Measurements from ENCODE around the gene RPN2.

DNA sequence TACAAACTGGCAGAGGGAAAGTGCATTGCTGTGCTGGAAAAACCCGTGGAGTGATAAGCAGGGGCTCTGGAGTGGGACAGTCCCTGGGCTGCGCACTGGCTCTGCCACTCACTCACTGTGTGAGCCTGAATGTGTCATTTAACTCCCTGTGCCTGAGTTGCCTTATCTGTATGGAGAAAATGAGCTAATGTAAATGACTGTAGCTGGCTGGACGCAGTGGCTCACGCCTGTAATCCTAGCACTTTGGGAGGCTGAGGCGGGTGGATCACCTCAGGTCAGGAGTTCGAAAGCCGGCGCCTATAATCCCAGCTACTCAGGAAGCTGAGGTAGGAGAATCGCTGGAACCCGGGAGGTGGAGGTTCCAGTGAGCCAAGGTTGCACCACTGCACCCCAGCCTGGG is 18.4 kb upstream of the RPN2 start:
- TF ChIP-seq, protein P1, sequence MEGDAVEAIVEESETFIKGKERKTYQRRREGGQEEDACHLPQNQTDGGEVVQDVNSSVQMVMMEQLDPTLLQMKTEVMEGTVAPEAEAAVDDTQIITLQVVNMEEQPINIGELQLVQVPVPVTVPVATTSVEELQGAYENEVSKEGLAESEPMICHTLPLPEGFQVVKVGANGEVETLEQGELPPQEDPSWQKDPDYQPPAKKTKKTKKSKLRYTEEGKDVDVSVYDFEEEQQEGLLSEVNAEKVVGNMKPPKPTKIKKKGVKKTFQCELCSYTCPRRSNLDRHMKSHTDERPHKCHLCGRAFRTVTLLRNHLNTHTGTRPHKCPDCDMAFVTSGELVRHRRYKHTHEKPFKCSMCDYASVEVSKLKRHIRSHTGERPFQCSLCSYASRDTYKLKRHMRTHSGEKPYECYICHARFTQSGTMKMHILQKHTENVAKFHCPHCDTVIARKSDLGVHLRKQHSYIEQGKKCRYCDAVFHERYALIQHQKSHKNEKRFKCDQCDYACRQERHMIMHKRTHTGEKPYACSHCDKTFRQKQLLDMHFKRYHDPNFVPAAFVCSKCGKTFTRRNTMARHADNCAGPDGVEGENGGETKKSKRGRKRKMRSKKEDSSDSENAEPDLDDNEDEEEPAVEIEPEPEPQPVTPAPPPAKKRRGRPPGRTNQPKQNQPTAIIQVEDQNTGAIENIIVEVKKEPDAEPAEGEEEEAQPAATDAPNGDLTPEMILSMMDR (IDR thresholded peaks at IDR 0.05), result no peak
- TF ChIP-seq POLR2AphosphoS5 (IDR thresholded peaks at IDR 0.05) (no peak), POLR2A (IDR thresholded peaks at IDR 0.05) (no peak)

Data from upper lobe of left lung (tissue), 4 donors.